ENCODE data around the gene DLX2. TPM values are rescaled to one million over a fixed set of nuclear protein-coding genes. Genes with fewer than 3 reads are reported as not detected.

DLX2 gene
- total and polyA plus RNA-seq, 2 of the 13 experiments (the other 11 are each of a cell fraction or from before 2014, with no cell fraction given), result 0.07 to 0.15 TPM

- no peak for TF ChIP-seq MEIS1 (CRISPR knock-in tag; IDR thresholded peaks at IDR 0.05; ENCODE audit: borderline replicate concordance)
- no peak for TF ChIP-seq KLF13 (CRISPR knock-in tag; IDR thresholded peaks at IDR 0.05)
- TF ChIP-seq HHEX (CRISPR knock-in tag; IDR thresholded peaks at IDR 0.05), result peak; percentile 87
- no peak for TF ChIP-seq REPIN1 (CRISPR knock-in tag; IDR thresholded peaks at IDR 0.05; ENCODE audit: borderline replicate concordance, low read depth)
- peak; percentile 49; the same call in 1 of the 2 replicates for TF ChIP-seq FOXA3 (CRISPR knock-in tag; IDR thresholded peaks at IDR 0.05)
- TF ChIP-seq ONECUT2 (CRISPR knock-in tag; IDR thresholded peaks at IDR 0.05), result peak; percentile 23; the same call in 1 of the 2 replicates
- peak; percentile 62; the same call in 1 of the 2 replicates for TF ChIP-seq PPARG (CRISPR knock-in tag; conservative IDR thresholded peaks at IDR 0.05)
- TF ChIP-seq TCF7L2 (IDR thresholded peaks at IDR 0.05; ENCODE audit: low read depth, low read length), result peak; percentile 54; the same call in 1 of the 2 replicates
- TF ChIP-seq ZKSCAN1 (IDR thresholded peaks at IDR 0.05; ENCODE audit: low read length), result no peak
- no peak for TF ChIP-seq FOXA1 (IDR thresholded peaks at IDR 0.05)
- TF ChIP-seq FOXA1 (CRISPR knock-in tag; IDR thresholded peaks at IDR 0.05), result peak; percentile 26; the same call in 1 of the 2 replicates
- peak; percentile 44; the same call in 1 of the 2 replicates for TF ChIP-seq GFI1 (CRISPR knock-in tag; IDR thresholded peaks at IDR 0.05; ENCODE audit: borderline replicate concordance)
- TF ChIP-seq, protein P1, sequence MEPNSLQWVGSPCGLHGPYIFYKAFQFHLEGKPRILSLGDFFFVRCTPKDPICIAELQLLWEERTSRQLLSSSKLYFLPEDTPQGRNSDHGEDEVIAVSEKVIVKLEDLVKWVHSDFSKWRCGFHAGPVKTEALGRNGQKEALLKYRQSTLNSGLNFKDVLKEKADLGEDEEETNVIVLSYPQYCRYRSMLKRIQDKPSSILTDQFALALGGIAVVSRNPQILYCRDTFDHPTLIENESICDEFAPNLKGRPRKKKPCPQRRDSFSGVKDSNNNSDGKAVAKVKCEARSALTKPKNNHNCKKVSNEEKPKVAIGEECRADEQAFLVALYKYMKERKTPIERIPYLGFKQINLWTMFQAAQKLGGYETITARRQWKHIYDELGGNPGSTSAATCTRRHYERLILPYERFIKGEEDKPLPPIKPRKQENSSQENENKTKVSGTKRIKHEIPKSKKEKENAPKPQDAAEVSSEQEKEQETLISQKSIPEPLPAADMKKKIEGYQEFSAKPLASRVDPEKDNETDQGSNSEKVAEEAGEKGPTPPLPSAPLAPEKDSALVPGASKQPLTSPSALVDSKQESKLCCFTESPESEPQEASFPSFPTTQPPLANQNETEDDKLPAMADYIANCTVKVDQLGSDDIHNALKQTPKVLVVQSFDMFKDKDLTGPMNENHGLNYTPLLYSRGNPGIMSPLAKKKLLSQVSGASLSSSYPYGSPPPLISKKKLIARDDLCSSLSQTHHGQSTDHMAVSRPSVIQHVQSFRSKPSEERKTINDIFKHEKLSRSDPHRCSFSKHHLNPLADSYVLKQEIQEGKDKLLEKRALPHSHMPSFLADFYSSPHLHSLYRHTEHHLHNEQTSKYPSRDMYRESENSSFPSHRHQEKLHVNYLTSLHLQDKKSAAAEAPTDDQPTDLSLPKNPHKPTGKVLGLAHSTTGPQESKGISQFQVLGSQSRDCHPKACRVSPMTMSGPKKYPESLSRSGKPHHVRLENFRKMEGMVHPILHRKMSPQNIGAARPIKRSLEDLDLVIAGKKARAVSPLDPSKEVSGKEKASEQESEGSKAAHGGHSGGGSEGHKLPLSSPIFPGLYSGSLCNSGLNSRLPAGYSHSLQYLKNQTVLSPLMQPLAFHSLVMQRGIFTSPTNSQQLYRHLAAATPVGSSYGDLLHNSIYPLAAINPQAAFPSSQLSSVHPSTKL (CRISPR knock-in tag; IDR thresholded peaks at IDR 0.05), result peak; percentile 24; the same call in 1 of the 2 replicates
- peak; percentile 19; the same call in 1 of the 2 replicates for TF ChIP-seq TCF7 (IDR thresholded peaks at IDR 0.05; ENCODE audit: low read depth)
- no peak for TF ChIP-seq SOX13 (IDR thresholded peaks at IDR 0.05)
- 0 out of 4 replicates have a peak, but pooled peaks of 1 of the 2 experiments have one; percentile 12 for TF ChIP-seq SOX13 (CRISPR knock-in tag; conservative IDR thresholded peaks at IDR 0.05 in 1 of 2, IDR thresholded peaks at IDR 0.05 in 1 of 2)
- TF ChIP-seq SRSF4 (IDR thresholded peaks at IDR 0.05; ENCODE audit: low read depth, low read length, poor library complexity, severe bottlenecking), result no peak
Measured at GRCh38 chr2:172073518-172073917, 29.2 kb downstream of the DLX2 start (continued).
